ENCODE results near the gene SURF1. TPM values are rescaled to one million over a fixed set of nuclear protein-coding genes. Genes with fewer than 3 reads are reported as not detected.

Gene SURF1
- total RNA-seq, 4 donors from 2014 or later: 14.2 to 66.1 (median 50.2) TPM

GRCh38 chr9:133403766-133404453 is 47.6 kb upstream of the SURF1 start:
- H3K4me1 ChIP-seq: no peaks in the 10 kb centered on the region
- TF ChIP-seq POLR2AphosphoS5 (IDR thresholded peaks at IDR 0.05): no peak
- peak; percentile 43 to 80 (median 70) for TF ChIP-seq CTCF (IDR thresholded peaks at IDR 0.05)
- TF ChIP-seq EP300 (IDR thresholded peaks at IDR 0.05; ENCODE audit: low read depth): no peak
- intact Hi-C loops (cut with DNase I; ENCODE audit: low total_unique reads) (no loop called here), in situ Hi-C loops (cut with MboI; ENCODE audit: low pct_ligation_motif_present in 1 of 4, low pct_unique_long_range_greater_than_20kb in 1 of 4, low sequenced_read_pairs in 3 of 4) (loop anchor here in 1 of 4 donors (10.0 kb wide), 1 partner anchor 81 kb away; no protein-coding TSS in a partner anchor)
- H3K36me3 ChIP-seq: peaks cover 0 to 10% (median 0%) of the 10 kb centered on the region in 4 donors
- WGBS, 2 donors (ENCODE audit: low coverage in 1 of 2): 50 to 73% methylated on average over 3 to 16 of the region's 16 CpGs
- H3K4me3 ChIP-seq: no peak overlapping the region
- H3K27me3 ChIP-seq: no peaks in the 10 kb centered on the region
- no peaks in the 10 kb centered on the region for H3K9me3 ChIP-seq
- H3K27ac ChIP-seq: no peak overlapping the region
- DNase-seq: peak; percentile 66

GRCh38 chr9:133402689-133403088 is 46.4 kb upstream of the SURF1 start:
- Histone ChIP-seq H3K9me3 (no peaks in the 10 kb centered on the region), H3K4me3 (no peak overlapping the region), H3K36me3 (peaks cover 0 to 9% (median 0%) of the 10 kb centered on the region in 4 donors), H3K27me3 (no peaks in the 10 kb centered on the region), H3K27ac (no peak overlapping the region), H3K4me1 (no peaks in the 10 kb centered on the region)
- DNase-seq: no peak
- TF ChIP-seq POLR2A (IDR thresholded peaks at IDR 0.05) (no peak), POLR2AphosphoS5 (IDR thresholded peaks at IDR 0.05) (no peak)
- 60 to 77% methylated on average over 1 to 7 of the region's 7 CpGs for WGBS, 2 donors (ENCODE audit: low coverage in 1 of 2)
- in situ Hi-C loops (cut with MboI; ENCODE audit: low pct_ligation_motif_present in 1 of 4, low pct_unique_long_range_greater_than_20kb in 1 of 4, low sequenced_read_pairs in 3 of 4) (loop anchor here in 1 of 4 donors (10.0 kb wide), 1 partner anchor 82 kb away; no protein-coding TSS in a partner anchor), intact Hi-C loops (cut with DNase I; ENCODE audit: low total_unique reads) (no loop called here)

- Histone ChIP-seq H3K27ac (no peak overlapping the region), H3K27me3 (peaks cover 9% of the 10 kb centered on the region), H3K4me1 (no peaks in the 10 kb centered on the region), H3K36me3 (peaks cover 0 to 7% (median 0%) of the 10 kb centered on the region in 4 donors), H3K9me3 (no peaks in the 10 kb centered on the region), H3K4me3 (no peak overlapping the region)
- DNase-seq: no peak
- 73% methylated on average over 6 of the region's 6 CpGs; no CpG with 5 or more reads in 1 of the 2 donors for WGBS, 2 donors (ENCODE audit: low coverage in 1 of 2)
- TF ChIP-seq EP300 (IDR thresholded peaks at IDR 0.05; ENCODE audit: low read depth) (no peak), CTCF (IDR thresholded peaks at IDR 0.05) (no peak), POLR2A (IDR thresholded peaks at IDR 0.05) (no peak), POLR2AphosphoS5 (IDR thresholded peaks at IDR 0.05) (no peak)
- in situ Hi-C loops (cut with MboI; ENCODE audit: low pct_ligation_motif_present in 1 of 4, low pct_unique_long_range_greater_than_20kb in 1 of 4, low sequenced_read_pairs in 3 of 4): loop anchor here in 1 of 4 donors (10.0 kb wide), 1 partner anchor 83 kb away; no protein-coding TSS in a partner anchor
- intact Hi-C loops (cut with DNase I; ENCODE audit: low total_unique reads): no loop called here
Measured at GRCh38 chr9:133401588-133401987, 45.3 kb upstream of the SURF1 start.

GRCh38 chr9:133400292-133400691 is 44.0 kb upstream of the SURF1 start:
- WGBS, 2 donors (ENCODE audit: low coverage in 1 of 2): 95% methylated on average over 4 of the region's 12 CpGs; no CpG with 5 or more reads in 1 of the 2 donors
- no peak for DNase-seq
- Histone ChIP-seq H3K4me1 (no peaks in the 10 kb centered on the region), H3K36me3 (no peaks in the 10 kb centered on the region), H3K27me3 (peaks cover 20% of the 10 kb centered on the region), H3K27ac (no peak overlapping the region), H3K4me3 (no peak overlapping the region), H3K9me3 (no peaks in the 10 kb centered on the region)
- TF ChIP-seq CTCF (IDR thresholded peaks at IDR 0.05): no peak
- TF ChIP-seq POLR2AphosphoS5 (IDR thresholded peaks at IDR 0.05): no peak
- TF ChIP-seq EP300 (IDR thresholded peaks at IDR 0.05; ENCODE audit: low read depth): no peak
- no peak for TF ChIP-seq POLR2A (IDR thresholded peaks at IDR 0.05)
- in situ Hi-C loops (cut with MboI; ENCODE audit: low pct_ligation_motif_present in 1 of 4, low pct_unique_long_range_greater_than_20kb in 1 of 4, low sequenced_read_pairs in 3 of 4): loop anchor here in 1 of 4 donors (10.0 kb wide), 1 partner anchor 85 kb away; no protein-coding TSS in a partner anchor
- intact Hi-C loops (cut with DNase I; ENCODE audit: low total_unique reads): no loop called here
